ENCODE data around the gene SDHA.
"Not testable (repeated sequence)": the region's sequence is repeated elsewhere in the genome, so short reads cannot be mapped to it uniquely, and the experiment has no call there.

SDHA gene

GRCh38 chr5:186091-187041, 31.8 kb upstream of the SDHA start:
- no peak for DNase-seq

DNA sequence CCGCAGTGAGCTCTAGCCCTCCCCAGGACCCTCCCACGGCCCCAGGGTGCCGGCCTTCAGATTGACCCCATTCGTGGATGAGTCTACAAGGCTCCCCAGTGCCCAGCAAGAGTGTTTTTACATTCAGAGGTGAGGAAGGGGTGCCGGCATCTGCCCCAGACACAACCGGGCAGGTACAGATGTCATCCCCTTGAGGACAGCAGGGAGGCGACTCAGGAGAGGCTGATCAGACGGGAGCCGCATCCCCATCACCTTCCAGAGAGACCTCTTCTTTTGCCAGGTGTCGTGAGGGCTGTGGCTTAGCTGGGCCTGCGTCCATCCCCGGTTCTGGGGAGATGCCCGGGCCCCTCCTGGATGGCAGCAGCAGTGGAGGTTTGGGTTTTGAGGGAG, 31.1 kb upstream of the SDHA start:
- DNase-seq: no peak

DNA sequence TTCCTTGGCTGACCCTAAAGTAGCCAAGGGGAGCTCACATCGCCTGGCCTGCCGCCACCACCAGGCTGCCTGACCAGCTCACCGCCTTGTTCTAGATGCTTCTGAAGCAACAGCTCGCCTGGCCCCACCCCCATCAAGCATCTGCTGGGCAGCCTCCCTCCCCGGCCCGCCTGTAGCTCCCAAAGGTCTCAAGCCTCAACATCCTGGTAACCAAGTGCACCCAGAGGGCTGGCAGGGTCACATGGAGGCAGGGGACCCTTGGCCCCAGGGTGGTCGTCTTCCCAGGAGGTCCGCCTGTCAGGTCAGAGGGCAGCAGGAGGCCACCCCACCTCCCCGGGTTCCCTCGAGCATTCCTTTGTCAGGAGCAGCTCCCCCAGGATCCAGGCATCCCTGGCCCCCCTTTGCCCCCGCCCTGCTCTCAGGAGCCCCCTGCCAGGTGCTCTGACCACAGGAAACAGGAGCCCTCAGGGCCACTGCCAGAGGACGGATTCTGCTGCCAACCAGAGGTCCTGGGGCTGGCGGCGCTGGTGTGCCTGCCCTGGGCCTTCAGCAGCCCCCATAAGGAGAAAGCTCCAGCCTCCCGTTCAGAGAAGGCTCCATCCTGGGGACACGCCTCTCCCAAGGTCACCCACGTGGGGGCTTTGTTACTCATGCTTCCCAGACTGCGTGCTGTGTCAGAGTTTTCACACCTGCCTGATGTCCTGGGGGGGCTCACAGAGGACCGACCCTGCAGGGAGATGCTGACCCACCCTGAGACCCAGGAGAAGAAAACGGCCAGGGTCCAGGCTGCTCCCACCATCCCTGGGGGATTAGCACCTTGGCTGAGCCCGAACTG, 30.3 kb upstream of the SDHA start:
- no peak for DNase-seq

GRCh38 chr5:188488-189481, 29.3 kb upstream of the SDHA start:
- peak; percentile 87 to 88 for DNase-seq

DNA sequence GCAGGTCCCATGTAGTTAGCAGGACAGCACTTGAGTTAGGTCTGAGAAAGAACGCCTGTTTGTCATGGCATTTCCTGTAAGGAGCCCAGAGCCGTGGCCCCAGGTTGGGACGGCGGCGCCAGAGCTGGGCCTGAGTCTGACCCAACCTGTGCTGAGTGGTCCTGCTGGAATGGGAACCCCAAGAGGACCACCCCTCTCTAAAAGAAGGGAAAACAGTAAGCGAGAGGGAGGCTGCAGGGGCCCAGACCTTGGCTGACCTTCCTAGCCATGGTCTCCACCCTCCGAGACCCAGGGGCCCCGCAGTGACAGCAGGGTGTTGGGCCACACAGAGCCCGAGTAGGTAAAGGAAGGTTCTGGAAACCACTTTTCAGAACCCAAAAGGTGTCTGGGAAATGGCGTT, 28.6 kb upstream of the SDHA start:
- no peak for DNase-seq

DNA sequence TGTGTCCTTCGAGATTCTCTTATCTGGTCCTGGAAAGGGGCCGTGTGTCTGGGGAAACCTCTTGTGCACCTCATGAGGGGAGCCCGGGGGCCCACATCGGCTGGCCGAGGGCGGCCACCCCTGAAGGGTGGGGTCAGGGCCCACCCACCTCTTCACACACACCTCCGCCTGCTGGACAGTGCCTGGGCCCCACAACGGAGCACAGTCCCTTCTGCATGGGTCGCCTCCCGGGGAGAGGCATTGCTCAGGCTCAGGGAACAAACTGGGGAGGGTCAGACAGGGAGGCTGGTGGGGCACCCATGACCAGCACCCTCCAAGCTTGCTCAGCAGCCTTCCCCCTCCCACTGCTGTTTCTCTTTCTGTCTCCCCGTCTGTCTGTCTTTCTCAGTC, 28.1 kb upstream of the SDHA start:
- no peak for DNase-seq

GRCh38 chr5:190366-191035, 27.6 kb upstream of the SDHA start:
- DNase-seq: no peak

- no peak for DNase-seq
Measured at GRCh38 chr5:191036-191948, 26.8 kb upstream of the SDHA start, which contains the start of gene LRRC14B. LRRC14B (plus strand) TSS chr5:191495; CDS start chr5:191539, 44 bp downstream.

- DNase-seq: no peak
Measured at GRCh38 chr5:191949-192690, 26.0 kb upstream of the SDHA start.

- DNase-seq: no peak
Measured at GRCh38 chr5:192691-192969, 25.5 kb upstream of the SDHA start.

- no peak for DNase-seq
Measured at GRCh38 chr5:192970-193831, 24.9 kb upstream of the SDHA start.

GRCh38 chr5:194102-194501, 24.0 kb upstream of the SDHA start:
- no peak for DNase-seq

DNA sequence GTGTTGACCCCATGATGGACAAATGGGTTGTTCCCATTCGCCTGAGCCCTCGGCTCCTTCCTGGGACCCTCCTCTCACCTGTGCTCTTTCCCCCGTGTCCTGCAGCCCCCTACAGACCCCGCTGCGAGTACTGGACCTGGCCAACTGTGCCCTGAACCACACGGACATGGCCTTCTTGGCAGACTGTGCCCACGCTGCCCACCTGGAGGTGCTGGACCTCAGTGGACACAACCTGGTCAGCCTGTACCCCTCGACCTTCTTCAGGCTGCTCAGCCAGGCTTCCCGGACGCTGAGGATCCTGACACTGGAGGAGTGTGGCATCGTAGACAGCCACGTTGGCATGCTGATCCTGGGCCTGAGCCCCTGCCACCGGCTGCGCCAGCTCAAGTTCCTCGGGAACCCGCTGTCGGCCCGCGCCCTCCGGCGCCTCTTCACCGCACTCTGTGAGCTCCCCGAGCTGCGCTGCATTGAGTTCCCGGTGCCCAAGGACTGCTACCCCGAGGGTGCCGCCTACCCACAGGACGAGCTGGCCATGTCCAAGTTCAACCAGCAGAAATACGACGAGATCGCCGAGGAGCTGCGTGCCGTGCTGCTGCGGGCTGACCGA, 23.4 kb upstream of the SDHA start:
- DNase-seq: no peak

GRCh38 chr5:195401-196160, 22.5 kb upstream of the SDHA start:
- DNase-seq: no peak

DNA sequence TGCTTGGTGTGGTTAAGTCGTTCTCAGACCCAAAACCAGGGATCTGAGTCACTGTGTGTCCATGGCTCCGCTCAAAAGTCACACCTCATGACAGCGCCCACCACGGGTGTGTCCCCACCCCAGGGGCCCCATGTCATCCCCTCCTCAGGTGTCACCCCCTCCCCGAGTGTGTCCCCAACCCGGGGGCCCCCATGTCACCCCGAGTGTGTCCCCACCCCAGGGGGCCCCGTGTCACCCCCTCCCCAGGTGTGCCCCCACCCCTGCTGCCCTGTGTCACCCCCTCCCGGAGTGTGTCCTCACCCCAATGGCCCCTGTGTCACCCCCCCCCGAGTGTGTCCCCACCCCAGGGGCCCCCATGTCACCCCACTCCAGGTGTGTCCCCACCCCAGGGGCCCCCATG, 21.8 kb upstream of the SDHA start:
- DNase-seq: no peak

GRCh38 chr5:197031-197430, 21.1 kb upstream of the SDHA start:
- not testable (repeated sequence) for DNase-seq

GRCh38 chr5:197892-198489, 20.1 kb upstream of the SDHA start:
- no peak for DNase-seq
